HEK293T (cell line): ENCODE measurements around the gene USF2.

ENCODE experiments used
- BHLHE40 ChIP-seq: fragments of 450-650 bp; IDR thresholded peaks from 2 replicates; pipeline ENCODE4 v1.6.1; 2016; ENCODE audit warnings: mild to moderate bottlenecking, moderate library complexity, borderline replicate concordance
- ELF4 ChIP-seq: fragments of 450-650 bp; IDR thresholded peaks from 2 replicates; pipeline ENCODE4 v1.6.1; 2017; ENCODE audit warnings: antibody characterized with exemption
- FOXK2 ChIP-seq: fragments of 450-650 bp; IDR thresholded peaks from 2 replicates; pipeline ENCODE4 v1.6.1; 2016; ENCODE audit warnings: mild to moderate bottlenecking
- FOXM1 ChIP-seq: fragments of 450-650 bp; IDR thresholded peaks from 2 replicates; pipeline ENCODE4 v1.6.1; 2017; ENCODE audit warnings: mild to moderate bottlenecking, borderline replicate concordance
- HDGF ChIP-seq: fragments of 450-650 bp; IDR thresholded peaks from 2 replicates; pipeline ENCODE4 v1.6.1; 2017; ENCODE audit warnings: antibody characterized with exemption, borderline replicate concordance
- NFRKB ChIP-seq: fragments of 450-650 bp; IDR thresholded peaks from 2 replicates; pipeline ENCODE4 v1.6.1; 2016; ENCODE audit warnings: mild to moderate bottlenecking, moderate library complexity
- SP1 ChIP-seq: fragments of 450-650 bp; IDR thresholded peaks from 2 replicates; pipeline ENCODE4 v1.6.1; 2017
- SUZ12 ChIP-seq: fragments of 450-650 bp; IDR thresholded peaks from 2 replicates; pipeline ENCODE4 v1.6.1; 2016; ENCODE audit warnings: mild to moderate bottlenecking
- TARDBP ChIP-seq: fragments of 450-650 bp; IDR thresholded peaks from 2 replicates; pipeline ENCODE4 v1.6.1; 2016
- TF ChIP-seq, protein P1 (sequence below): fragments of 450-650 bp; IDR thresholded peaks from 2 replicates; pipeline ENCODE4 v1.6.1; 2016

DNA sequence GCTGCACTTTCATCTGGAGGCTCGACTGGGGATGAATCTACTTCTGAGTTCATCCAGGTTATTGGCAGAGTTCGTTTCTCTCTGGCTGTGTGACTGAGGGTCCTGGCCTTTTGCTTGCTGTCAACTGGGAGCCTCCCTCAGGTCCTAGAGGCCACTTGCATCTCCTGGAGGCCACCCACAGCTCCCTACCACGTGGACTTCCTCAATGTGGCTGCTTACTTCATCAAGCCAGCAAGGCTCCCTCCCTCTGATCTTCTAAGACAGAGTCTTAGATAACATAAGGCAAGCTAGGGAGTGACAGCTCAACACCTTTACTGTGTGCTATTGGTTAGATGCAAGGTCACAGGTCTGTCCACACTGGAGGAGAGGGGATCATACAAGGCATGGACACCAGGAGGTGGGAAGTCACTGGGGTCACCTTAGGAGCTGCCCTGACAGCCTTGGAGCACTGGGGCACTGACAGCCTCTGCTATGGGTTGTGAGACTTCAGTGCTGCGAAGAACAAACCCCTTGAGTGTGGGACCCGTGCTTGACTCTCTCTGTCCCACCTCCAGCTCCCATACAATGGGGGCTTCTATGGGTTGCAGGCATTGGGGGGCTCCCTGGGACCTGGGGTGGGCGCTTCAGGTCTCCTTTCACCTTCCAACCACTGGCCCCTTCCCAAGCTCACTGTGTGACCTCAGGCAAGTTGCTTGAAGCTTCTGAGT is 45.5 kb upstream of the USF2 start:
- TF ChIP-seq TARDBP (no peak), BHLHE40 (no peak), HDGF (no peak), FOXM1 (no peak), SP1 (no peak), NFRKB (no peak), ELF4 (no peak), FOXK2 (no peak), SUZ12 (no peak)
- TF ChIP-seq, protein P1, sequence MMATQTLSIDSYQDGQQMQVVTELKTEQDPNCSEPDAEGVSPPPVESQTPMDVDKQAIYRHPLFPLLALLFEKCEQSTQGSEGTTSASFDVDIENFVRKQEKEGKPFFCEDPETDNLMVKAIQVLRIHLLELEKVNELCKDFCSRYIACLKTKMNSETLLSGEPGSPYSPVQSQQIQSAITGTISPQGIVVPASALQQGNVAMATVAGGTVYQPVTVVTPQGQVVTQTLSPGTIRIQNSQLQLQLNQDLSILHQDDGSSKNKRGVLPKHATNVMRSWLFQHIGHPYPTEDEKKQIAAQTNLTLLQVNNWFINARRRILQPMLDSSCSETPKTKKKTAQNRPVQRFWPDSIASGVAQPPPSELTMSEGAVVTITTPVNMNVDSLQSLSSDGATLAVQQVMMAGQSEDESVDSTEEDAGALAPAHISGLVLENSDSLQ: no peak
